Left ventricle myocardium superior (tissue), 1 donor: ENCODE data around the gene PITX3. TPM values are rescaled to one million over a fixed set of nuclear protein-coding genes. Genes with fewer than 3 reads are reported as not detected.
A peak's percentile ranks its signal among the peaks of the same experiment; 100 is the strongest.
"Not testable (repeated sequence)": the region's sequence is repeated elsewhere in the genome, so short reads cannot be mapped to it uniquely, and the experiment has no call there.

Source experiments
- ATAC-seq: fragments of 200-7000 bp; cut with Tn5 transposase; one replicate; pipeline ENCODE4 v1.9.1; 2020; ENCODE audit warnings: mild to moderate bottlenecking, moderate library complexity
- DNase-seq: peaks from one replicate; pipeline ENCODE4 v3.0.0-alpha.2; 2020
- intact Hi-C: fragments of 100-400 bp; cut with micrococcal nuclease; formaldehyde crosslinking; loops from one replicate; pipeline ENCODE4 v1.11.0; 2022
- total RNA-seq: library from RNA; stranded (reverse); fragmentation: NEBNext Ultra II Directional; extraction: Animal tissue kit (Norgen Biotek cat#: 25700); gene quantifications from one replicate; pipeline ENCODE4 v1.2.1, GENCODE V29; 2021
- donor health status: DM: no; HTN: yes; CAD: no; lungs with severe emphysema.

PITX3 gene
- total RNA-seq, 1 donor from 2014 or later = 1.1 TPM

DNA sequence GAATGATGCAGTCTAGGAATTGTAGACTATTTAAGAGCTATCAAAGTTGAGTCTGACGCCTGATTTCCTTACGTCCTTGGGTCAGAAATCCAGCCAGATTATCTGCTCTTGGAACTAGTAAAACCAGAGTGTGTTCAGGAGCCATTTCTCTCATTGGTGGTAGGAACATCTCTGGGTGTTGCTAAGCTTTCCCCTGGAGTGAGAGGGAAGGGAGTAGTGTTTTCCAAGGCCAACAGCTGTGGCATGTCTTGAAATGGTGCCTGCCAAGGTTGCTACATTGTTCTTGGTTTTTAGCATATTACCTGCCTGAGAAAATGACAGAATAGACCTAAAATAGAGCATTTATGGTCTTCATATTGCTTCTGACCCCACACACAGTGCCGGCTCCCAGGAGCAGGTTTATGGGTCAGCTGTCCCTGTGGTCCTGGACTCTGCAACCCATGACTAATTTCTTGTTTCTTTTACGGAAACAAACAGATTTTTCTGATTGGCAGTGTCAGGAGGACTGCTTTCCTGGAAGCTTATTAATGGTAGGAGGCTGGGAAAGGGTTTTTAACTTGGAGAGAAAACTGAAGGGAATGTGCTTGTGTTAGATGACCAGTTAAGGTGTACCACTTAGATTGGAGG is 21.5 kb upstream of the PITX3 start:
- DNase-seq = no peak
- peak; percentile 47 for ATAC-seq
- intact Hi-C loops = no loop called here

- ATAC-seq (no peak), DNase-seq (no peak)
- intact Hi-C loops = no loop called here
These were observed 20.5 kb upstream of the PITX3 start for GRCh38 chr10:102261842-102262241.

DNA sequence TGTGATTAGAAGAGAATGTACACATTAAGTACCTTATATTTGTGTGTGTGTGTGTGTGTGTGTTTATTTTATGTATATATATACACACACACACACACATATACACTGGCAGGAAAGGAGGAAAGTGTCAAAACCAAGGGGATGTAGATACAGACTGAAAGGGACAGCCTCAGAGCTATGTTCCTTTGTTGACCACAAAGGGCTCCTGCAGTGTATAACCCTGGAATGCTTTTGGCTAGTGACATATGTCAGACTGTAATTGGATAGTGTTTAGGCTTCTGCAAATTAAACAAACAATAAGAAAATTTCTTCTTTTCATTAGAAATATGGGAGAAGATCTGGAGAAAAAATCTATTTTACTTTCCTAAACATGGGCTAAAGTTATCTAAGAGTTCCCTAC is 19.9 kb upstream of the PITX3 start:
- intact Hi-C loops = no loop called here
- DNase-seq (no peak), ATAC-seq (no peak)

DNA sequence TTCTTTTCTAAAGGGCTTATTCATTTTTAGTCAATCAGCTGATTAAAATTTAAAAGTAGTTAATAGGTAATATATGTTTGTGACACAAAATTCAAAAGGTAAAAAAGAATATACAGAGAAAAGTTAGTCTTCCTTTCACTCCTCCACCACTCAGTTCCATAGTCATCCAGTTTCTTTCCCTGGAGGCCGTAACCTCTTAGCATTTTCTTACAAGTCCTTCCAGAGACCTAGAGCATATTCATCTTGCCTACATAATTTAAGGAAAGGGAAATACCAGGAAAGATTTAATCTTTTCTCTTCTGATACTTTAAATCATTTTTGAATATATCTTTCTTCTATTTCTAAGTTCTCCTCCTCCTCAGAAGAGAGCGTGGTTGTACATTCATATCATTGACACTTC is 14.1 kb upstream of the PITX3 start:
- ATAC-seq (no peak), DNase-seq (no peak)
- intact Hi-C loops = no loop called here

- intact Hi-C loops = no loop called here
- DNase-seq = no peak
- ATAC-seq = no peak
These were observed 13.1 kb upstream of the PITX3 start for GRCh38 chr10:102254426-102254825.

GRCh38 chr10:102252508-102252907 is 11.2 kb upstream of the PITX3 start:
- ATAC-seq, intact Hi-C loops, DNase-seq: not testable (repeated sequence)

DNA sequence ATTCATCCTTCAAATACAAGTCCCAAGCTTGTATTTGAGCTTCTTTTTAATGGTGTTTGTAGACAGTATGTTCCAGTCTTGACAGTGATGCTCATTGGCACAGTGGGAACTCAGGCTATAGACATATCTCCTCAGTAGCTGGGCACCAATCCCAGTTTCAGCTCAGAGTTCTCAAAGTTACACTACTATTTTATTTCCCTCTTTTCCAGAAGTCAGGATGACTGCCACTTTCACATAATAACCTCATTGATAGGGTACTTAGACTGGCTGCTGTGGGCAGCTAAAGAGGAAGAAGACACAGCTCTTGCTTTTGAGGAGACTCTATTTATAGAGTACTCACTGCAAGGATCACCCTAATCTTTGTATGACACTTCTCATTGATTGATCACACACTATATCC is 6.4 kb upstream of the PITX3 start:
- no peak for DNase-seq
- peak; percentile 6 for ATAC-seq
- intact Hi-C loops = no loop called here

DNA sequence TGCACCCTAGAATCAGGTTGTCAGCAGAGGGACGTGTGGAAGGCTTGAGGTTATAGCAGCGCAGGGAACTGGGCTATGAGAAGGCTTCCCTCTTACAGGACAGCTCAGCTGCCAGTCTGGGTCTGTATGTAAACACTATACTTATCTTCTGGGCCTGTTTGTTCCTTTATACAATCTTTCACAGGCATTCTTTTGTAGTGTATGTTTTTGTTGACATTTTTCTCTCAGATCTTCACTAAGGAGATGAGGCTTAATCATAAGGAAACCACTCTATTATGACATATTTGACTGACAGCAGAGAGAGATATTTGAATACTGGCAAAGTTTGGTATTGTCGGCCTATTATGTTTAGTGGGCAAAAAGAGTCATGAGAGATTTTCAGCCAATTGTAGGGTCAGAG is 4.9 kb upstream of the PITX3 start:
- intact Hi-C loops = no loop called here

DNA sequence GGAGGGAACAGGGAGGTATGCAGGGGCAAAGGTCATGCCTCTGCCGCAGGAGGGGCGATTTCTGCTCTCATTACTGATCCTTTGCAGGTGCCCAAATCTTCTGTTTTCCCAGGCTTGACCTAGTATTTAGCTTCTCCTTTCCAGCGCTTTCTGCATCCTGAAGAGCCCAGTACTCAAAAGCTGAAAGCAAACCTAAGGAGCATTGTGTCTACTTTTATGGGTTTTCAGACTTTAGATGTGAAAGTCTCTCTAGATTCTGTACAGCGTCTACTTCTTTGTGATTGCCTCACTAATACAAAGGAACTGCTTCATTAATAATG is 4.6 kb upstream of the PITX3 start:
- DNase-seq = no peak
- intact Hi-C loops = no loop called here
- ATAC-seq = no peak

More for the DNA sequence above, 4.9 kb upstream of the PITX3 start:
- ATAC-seq (no peak), DNase-seq (no peak)

GRCh38 chr10:102245082-102245931 is 4.0 kb upstream of the PITX3 start, which contains the start of gene GBF1:
Gene GBF1 (plus strand): TSS chr10:102245532. CDS start chr10:102258939, 13,407 bp downstream.
- intact Hi-C loops = no loop called here

DNA sequence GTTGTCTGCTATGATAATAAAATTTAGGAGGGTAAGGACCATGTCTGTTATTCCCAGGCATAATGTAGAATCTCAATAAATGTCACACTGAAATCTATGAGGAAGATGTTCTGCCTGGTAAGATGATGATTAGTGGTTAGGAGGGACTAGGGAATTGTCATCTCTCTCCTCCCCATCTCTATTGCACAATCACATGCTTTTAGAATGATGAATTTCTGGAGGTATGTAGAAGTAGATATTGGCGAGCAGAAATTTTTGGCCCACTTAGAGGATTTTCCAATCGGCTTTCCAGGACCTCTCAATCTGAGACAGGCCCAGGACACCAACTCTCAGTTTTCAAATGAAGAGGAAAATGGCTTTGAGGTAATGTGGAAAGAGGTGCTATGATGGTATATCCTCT is 2.0 kb upstream of the PITX3 start:
- DNase-seq (no peak), ATAC-seq (no peak)
- intact Hi-C loops = no loop called here

More at GRCh38 chr10:102245082-102245931, 4.0 kb upstream of the PITX3 start, which contains the start of gene GBF1:
- peak; percentile 94 for DNase-seq
- ATAC-seq = peak; percentile 84

GRCh38 chr10:102242118-102242485 is 790 bp upstream of the PITX3 start:
- DNase-seq = no peak
- intact Hi-C loops = no loop called here
- ATAC-seq = no peak

DNA sequence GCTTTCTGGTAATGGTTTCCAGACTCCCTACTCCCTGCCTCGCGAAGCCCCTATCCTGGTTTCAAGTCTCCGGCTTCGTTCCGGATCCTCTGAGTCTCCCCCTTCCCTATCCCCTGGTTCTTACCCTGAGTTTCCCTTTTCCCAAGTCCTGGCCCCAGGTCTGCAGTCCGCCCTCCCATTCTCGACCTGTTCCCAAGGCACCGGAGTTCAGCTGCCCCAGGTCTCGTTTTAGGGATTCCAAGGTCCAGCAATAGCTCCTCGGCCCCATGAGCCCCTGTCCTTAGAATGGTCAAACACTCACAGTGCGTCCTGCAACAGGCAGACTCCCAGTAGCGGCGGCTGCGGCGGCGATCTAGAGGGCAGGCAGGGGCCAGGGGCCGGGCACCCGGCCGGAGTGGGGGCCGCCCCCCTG is 274 bp downstream of the PITX3 start:
- ATAC-seq (peak; percentile 27), DNase-seq (no peak)
- intact Hi-C loops = no loop called here

GRCh38 chr10:102240467-102241031 is 763 bp downstream of the PITX3 start:
- DNase-seq (peak; percentile 48), ATAC-seq (peak; percentile 2)
- intact Hi-C loops = no loop called here

- intact Hi-C loops = no loop called here
- ATAC-seq (no peak), DNase-seq (no peak)
These were observed 3.5 kb downstream of the PITX3 start for GRCh38 chr10:102237711-102238252.

DNA sequence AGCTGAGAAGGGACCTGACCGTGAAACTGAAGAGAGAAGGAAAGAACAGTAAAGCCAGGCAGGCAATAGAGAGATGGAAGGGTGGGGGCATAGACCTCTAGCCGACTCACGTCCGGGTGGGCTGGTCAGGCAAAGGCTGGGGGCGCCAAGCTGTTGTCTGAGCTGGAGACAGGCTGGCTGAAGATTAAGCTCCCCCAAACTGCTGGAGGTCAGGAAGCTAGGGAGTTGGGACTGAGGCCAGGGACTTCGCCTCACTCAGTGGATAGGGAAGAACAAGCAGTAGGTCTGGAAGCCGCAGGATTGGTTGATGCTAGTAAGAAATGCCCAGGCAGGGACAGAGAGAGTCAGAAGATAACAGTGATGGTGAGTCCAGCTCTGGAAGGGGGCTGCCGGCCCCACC is 5.3 kb downstream of the PITX3 start:
- no peak for DNase-seq
- no peak for ATAC-seq
- intact Hi-C loops = no loop called here

DNA sequence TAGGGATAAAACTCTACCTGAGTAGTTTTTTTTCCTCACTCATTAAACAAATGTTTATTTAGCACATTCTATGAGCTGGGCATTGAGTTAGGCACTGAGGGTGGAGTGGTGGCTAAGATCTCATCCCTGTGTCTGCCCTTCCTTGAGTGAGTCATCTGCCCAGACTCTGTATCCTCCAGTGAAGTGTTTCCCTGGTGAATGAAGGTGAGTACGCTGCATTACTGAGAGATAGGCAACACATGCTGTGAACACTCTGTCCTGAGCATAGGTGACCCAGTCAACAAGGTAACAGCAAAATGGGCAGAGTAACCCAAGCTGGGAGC is 5.8 kb downstream of the PITX3 start:
- intact Hi-C loops = no loop called here
- ATAC-seq (no peak), DNase-seq (no peak)

- intact Hi-C loops = no loop called here
- no peak for DNase-seq
These were observed 6.3 kb downstream of the PITX3 start for GRCh38 chr10:102234888-102235597.

DNA sequence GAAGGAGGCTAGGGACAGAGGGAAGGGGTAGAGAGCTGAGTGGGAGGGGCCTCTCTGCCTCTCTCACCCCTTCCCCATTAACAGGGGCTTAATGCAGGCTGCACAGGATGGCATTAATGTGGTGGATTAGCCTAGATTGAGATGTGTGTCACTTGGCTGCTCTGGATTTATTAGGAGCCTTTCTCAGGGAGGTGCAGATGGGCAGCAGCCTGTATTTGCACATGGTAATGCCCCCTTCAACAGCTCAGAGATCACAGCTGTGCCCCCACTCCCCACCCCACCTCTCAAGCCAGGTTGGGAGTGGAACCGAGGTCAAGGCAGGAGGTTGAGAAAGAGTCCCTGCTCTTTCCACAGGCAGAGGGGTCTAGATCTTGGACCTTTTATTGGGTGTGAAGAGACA is 7.3 kb downstream of the PITX3 start:
- intact Hi-C loops = no loop called here
- DNase-seq = no peak

More at GRCh38 chr10:102234888-102235597, 6.3 kb downstream of the PITX3 start:
- ATAC-seq = no peak

More for the DNA sequence above, 7.3 kb downstream of the PITX3 start:
- ATAC-seq = no peak
